ENCODE measurements around the gene DDTL. TPM values are rescaled to one million over a fixed set of nuclear protein-coding genes. Genes with fewer than 3 reads are reported as not detected.
"Not testable (repeated sequence)": the region's sequence is repeated elsewhere in the genome, so short reads cannot be mapped to it uniquely, and the experiment has no call there.

DDTL gene
- total and polyA plus RNA-seq, 2 experiments from 2014 or later: 3.5 to 13.8 TPM

GRCh38 chr22:23956301-23956900, 10.3 kb upstream of the DDTL start:
- H3K4me1 ChIP-seq (ENCODE audit: low read depth); H3K36me3 ChIP-seq; H3K4me3 ChIP-seq; H3K27ac ChIP-seq; H3K9me3 ChIP-seq (ENCODE audit: low read depth); H3K27me3 ChIP-seq: not testable (repeated sequence)
- TF ChIP-seq CTCF (IDR thresholded peaks at IDR 0.05; ENCODE audit: low read depth, low read length): peak; percentile 77
- peak; percentile 73 to 77 for DNase-seq (ENCODE audit: low read depth in 1 of 2, low spot score in 1 of 2)

DNA sequence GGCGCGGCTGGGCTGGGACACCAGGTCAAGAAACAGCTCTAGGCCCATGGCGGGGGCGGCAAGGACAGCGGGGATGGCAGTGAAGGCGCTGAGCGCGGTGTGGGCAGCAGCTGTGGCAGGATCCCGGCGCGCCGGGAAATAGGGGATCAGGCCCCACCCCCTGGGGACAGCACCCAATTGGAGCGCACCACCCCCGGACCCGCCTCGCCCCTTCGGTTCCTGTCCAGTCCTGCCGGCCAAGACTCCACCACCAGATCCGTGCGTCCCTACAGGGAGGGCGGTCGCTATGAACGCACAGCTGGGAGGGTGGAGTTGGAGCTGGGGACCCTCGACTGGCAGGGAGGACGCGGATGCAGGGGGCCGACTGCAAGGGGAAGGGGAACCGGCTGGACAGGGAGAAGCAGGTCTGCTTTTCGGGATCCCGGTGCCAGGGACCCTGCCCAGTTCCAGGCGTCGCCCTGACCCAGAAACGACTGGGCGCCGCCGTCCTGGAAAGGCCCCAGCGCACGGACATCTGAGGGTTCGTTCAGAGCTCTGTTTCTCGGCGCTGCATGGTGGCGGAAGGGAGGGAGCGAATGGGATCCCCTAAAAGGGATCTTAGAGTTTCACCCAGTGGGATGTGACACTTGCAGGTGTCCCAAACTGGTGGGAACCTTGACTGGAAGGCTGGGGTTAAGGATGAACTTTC, 5.5 kb upstream of the DDTL start, which contains the start of gene GSTT2B:
TSS of gene GSTT2B (minus strand) at position 112 of the 688 bp plus-strand sequence. CDS start at position 48, 64 bp downstream.
- not testable (repeated sequence) for H3K27ac ChIP-seq; H3K4me1 ChIP-seq (ENCODE audit: low read depth); DNase-seq (ENCODE audit: low read depth in 1 of 2, low spot score in 1 of 2); H3K27me3 ChIP-seq; H3K4me3 ChIP-seq; H3K36me3 ChIP-seq; H3K9me3 ChIP-seq (ENCODE audit: low read depth)

GRCh38 chr22:23966094-23966493, 594 bp upstream of the DDTL start:
- not testable (repeated sequence) for DNase-seq (ENCODE audit: low read depth in 1 of 2, low spot score in 1 of 2); H3K9me3 ChIP-seq (ENCODE audit: low read depth); H3K27me3 ChIP-seq; H3K4me1 ChIP-seq (ENCODE audit: low read depth); H3K27ac ChIP-seq; H3K4me3 ChIP-seq
- peaks cover 10% of the 10 kb centered on the region for H3K36me3 ChIP-seq

DNA sequence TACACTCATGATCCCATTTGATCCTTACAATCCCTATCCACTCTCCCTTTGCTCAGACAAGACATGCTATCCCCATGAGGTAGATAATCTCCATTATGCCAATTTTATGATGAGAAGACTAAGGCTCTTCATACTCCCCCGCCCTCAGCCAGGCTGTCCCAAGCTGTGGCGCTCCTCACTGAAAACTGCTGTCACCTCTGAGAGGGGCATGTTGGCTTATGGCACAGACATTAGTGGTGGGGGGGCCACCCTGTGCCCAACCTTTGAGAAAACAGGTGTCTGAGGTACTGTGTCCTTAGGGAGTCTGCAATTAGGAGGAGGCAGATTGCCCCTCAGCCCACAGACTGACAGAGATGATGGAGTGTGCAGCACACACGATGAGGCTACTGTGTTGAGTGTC, 2.4 kb downstream of the DDTL start:
- Histone ChIP-seq H3K4me1 (ENCODE audit: low read depth) (no peaks in the 10 kb centered on the region), H3K36me3 (peaks cover 15% of the 10 kb centered on the region), H3K27me3 (no peaks in the 10 kb centered on the region), H3K27ac (no peak overlapping the region), H3K4me3 (no peak overlapping the region), H3K9me3 (ENCODE audit: low read depth) (no peaks in the 10 kb centered on the region)
- TF ChIP-seq CTCF (IDR thresholded peaks at IDR 0.05; ENCODE audit: low read depth, low read length): no peak
- no peak for DNase-seq (ENCODE audit: low read depth in 1 of 2, low spot score in 1 of 2)

GRCh38 chr22:23970201-23970641, 3.5 kb downstream of the DDTL start:
- DNase-seq (ENCODE audit: low read depth in 1 of 2, low spot score in 1 of 2): no peak
- Histone ChIP-seq H3K4me1 (ENCODE audit: low read depth) (no peaks in the 10 kb centered on the region), H3K27ac (peak overlapping the region; percentile 17), H3K9me3 (ENCODE audit: low read depth) (no peaks in the 10 kb centered on the region), H3K27me3 (no peaks in the 10 kb centered on the region), H3K4me3 (no peak overlapping the region), H3K36me3 (peaks cover 15% of the 10 kb centered on the region)
- no peak for TF ChIP-seq CTCF (IDR thresholded peaks at IDR 0.05; ENCODE audit: low read depth, low read length)

DNA sequence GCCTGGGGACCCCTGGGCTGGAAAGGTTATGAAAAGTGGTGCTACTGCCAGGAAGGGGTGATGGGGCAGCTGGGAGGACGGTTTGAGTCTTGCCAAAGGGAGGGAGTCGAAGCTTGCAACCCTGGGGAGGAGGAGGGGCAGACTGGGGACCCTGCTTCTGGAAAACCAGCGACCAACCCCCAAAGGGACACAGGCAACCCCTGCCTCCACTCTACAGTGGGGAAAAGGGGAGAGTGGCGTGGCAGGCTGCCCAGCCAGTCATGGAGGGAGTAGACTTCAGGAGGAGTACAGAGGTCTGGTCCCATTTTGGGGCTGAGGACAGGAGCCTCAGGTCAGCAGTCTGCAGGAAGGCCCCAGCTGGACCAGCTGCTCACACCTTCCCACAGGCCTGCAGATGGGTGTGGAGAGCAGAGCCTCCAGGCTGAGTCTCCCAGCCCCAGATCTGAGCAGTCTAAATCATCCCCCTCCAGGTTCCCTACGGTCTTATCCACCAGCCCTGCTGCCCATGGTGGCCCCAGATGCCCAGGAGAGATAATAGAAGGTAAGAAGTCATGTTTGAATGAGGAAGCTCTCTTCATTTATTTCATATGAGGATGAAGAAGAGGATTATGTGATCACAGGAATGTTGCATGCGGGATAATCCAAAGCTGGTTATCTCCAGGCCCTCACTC, 4.3 kb downstream of the DDTL start:
- H3K9me3 ChIP-seq (ENCODE audit: low read depth): no peaks in the 10 kb centered on the region
- H3K27ac ChIP-seq: peak overlapping the region; percentile 43
- H3K36me3 ChIP-seq: peaks cover 15% of the 10 kb centered on the region
- H3K4me1 ChIP-seq (ENCODE audit: low read depth): no peaks in the 10 kb centered on the region
- H3K4me3 ChIP-seq: no peak overlapping the region
- no peak for DNase-seq (ENCODE audit: low read depth in 1 of 2, low spot score in 1 of 2)
- no peaks in the 10 kb centered on the region for H3K27me3 ChIP-seq
- no peak for TF ChIP-seq CTCF (IDR thresholded peaks at IDR 0.05; ENCODE audit: low read depth, low read length)

- H3K4me1 ChIP-seq (ENCODE audit: low read depth); DNase-seq (ENCODE audit: low read depth in 1 of 2, low spot score in 1 of 2): not testable (repeated sequence)
Measured at GRCh38 chr22:23971927-23972326, 5.2 kb downstream of the DDTL start.

DNA sequence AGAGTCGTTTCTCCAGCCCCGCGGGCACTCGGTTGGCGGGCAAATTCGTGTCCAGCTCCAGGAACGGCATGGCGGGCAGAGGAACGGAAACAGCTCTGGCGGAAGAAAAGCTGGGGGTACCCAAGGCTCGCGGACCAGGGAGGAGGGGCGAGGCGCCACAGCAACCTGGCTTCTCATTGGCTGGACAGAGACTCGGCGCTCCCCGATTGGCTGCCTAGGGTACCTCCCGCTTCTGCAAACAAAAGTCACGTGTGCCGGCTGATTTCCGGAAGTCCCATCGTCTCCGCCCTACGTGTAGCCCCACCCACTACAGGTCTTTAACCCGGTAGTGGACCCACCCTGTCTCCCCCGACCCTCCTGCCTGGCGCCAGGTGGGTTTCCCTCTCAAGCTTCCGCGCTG, 7.7 kb downstream of the DDTL start, which contains the start of gene DDT:
TSS of gene DDT (minus strand) at position 97 of the 400 bp plus-strand sequence. CDS start at position 70, 27 bp downstream.
- DNase-seq (ENCODE audit: low read depth in 1 of 2, low spot score in 1 of 2); H3K4me3 ChIP-seq; H3K4me1 ChIP-seq (ENCODE audit: low read depth); H3K27me3 ChIP-seq; H3K9me3 ChIP-seq (ENCODE audit: low read depth); H3K27ac ChIP-seq: not testable (repeated sequence)
- peaks cover 12% of the 10 kb centered on the region for H3K36me3 ChIP-seq

More at GRCh38 chr22:23971927-23972326, 5.2 kb downstream of the DDTL start:
- H3K27me3 ChIP-seq; H3K9me3 ChIP-seq (ENCODE audit: low read depth); H3K4me3 ChIP-seq: not testable (repeated sequence)
- Histone ChIP-seq H3K27ac (peak overlapping the region; percentile 48), H3K36me3 (peaks cover 15% of the 10 kb centered on the region)

DNA sequence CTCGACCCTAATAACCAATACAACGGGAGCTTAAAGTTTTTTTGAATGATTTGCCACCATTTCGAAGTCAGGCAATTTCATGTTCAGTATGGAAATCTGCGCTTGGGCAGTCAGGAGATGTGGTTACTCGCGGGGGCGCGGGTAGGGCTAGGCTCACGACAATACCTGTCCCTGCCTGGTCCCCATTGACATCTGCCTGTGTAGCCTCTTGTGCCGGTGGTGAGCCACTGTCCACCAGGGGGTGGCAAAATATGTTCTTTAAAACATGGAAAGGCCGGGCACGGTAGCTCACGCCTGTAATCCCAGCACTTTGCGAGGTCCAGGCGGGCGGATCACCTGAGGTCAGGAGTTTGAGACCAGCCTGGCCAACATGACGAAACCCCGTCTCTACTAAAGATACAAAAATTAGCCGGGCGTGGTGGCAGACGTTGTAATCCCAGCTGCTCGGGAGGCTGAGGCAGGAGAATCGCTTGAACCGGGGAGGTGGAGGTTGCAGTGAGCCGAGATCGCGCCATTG, 8.2 kb downstream of the DDTL start:
- H3K9me3 ChIP-seq (ENCODE audit: low read depth); DNase-seq (ENCODE audit: low read depth in 1 of 2, low spot score in 1 of 2); H3K4me3 ChIP-seq; H3K27ac ChIP-seq; H3K4me1 ChIP-seq (ENCODE audit: low read depth); H3K27me3 ChIP-seq: not testable (repeated sequence)
- H3K36me3 ChIP-seq: peaks cover 11% of the 10 kb centered on the region

Measured in cardiac muscle cell (in vitro differentiated cells and primary cell).